GM12873 (cell line): ENCODE results near the gene AGL.

Experiments used
- TF ChIP-seq, protein P1 (sequence below): IDR thresholded peaks from 2 replicates; pipeline ENCODE4 v1.5.1; 2012; ENCODE audit warnings: low read depth, mild to moderate bottlenecking, moderate library complexity, low read length, control low read depth; ENCODE audit not compliant: insufficient read depth; ENCODE audit errors: missing control alignments

Gene AGL

DNA sequence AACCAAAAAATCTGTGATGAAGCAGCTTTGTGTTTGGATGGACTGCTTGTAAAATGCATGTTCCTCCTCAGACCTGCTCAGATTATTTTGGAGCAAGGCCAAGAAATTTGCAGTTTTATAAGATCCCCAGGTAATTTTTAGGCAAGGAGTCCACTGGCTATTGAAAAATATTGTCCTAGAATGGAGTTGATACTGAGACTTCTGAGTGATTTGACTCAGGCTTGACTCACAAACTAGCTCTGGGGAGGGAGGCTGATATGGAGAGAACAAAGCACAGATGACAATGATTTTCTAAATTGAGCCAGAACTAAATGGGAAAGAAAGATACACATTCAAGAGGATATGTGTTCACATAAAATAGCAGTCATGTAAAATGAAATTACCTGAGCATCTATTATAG lies 36.7 kb downstream of the AGL start:
- TF ChIP-seq, protein P1, sequence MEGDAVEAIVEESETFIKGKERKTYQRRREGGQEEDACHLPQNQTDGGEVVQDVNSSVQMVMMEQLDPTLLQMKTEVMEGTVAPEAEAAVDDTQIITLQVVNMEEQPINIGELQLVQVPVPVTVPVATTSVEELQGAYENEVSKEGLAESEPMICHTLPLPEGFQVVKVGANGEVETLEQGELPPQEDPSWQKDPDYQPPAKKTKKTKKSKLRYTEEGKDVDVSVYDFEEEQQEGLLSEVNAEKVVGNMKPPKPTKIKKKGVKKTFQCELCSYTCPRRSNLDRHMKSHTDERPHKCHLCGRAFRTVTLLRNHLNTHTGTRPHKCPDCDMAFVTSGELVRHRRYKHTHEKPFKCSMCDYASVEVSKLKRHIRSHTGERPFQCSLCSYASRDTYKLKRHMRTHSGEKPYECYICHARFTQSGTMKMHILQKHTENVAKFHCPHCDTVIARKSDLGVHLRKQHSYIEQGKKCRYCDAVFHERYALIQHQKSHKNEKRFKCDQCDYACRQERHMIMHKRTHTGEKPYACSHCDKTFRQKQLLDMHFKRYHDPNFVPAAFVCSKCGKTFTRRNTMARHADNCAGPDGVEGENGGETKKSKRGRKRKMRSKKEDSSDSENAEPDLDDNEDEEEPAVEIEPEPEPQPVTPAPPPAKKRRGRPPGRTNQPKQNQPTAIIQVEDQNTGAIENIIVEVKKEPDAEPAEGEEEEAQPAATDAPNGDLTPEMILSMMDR, result no peak

DNA sequence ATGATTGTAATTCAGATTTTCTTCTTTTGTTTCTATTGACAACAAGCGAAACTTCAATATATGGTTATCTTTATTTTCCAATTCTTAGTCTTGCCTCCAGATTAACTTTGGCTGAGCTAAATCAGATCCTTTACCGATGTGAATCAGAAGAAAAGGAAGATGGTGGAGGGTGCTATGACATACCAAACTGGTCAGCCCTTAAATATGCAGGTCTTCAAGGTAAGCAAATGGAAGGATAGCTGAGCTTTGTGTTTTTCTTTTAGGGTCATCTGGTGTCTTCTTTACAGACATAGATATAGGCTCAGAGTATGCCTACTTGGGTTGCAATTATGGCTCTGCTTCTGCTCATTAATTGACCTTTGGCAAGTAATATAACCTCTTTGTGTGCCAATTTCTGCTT lies 37.7 kb downstream of the AGL start:
- TF ChIP-seq, protein P1, result no peak

DNA sequence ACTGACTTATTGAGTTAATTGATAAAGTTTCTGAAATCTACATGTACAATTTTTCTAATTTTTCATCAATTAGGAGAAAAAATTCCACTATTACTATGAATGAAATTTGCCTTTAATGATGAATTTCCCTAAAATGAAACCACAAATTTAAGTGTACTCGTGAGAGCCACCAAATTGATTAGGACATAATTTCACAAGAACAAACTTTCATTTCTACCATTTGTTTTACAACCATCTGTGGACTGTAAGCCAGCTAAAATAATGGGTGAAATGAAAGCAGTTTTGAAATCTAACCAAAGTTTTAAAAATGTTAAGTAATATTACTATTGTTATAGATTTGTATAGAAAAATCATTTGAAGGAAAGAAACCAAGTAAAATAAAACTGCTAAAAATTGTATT lies 41.8 kb downstream of the AGL start:
- TF ChIP-seq, protein P1, result no peak

DNA sequence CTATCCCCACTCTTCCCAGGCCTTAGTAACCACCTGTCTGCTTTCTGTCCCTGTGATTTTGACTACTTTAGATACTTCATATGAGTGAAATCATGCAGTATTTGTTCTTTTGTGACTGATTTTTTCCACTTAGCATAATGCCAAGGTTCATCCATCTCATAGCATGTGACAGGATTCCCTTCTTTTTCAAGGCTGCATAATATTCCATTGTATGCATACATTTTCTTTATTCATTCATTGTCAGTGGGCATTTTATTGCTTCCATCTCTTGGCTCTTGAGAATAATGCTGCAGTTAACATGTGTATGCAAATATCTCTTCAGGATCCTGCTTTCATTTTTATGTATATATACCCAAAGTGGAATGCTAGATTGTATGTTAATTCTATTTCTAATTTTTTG lies 56.4 kb downstream of the AGL start:
- TF ChIP-seq, protein P1, result no peak

DNA sequence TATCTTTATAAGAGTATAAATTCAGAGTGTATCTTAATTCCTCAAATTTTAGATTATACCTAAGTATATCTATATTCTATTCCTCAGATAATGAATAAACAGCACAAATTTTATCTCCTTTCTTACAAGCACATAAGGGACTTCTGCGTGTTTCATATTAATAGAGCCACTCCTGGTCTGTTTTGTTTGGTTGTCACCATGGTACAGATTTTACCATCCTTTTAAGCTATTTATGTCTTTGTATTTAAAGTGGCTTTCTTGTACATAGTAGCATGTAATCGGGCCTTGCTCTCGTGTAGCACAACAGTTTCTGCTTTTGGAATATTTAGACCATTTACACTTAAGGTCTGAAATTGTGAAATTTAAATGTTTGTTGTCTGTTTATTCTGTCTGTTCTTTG lies 67.1 kb downstream of the AGL start:
- TF ChIP-seq, protein P1, result no peak

DNA sequence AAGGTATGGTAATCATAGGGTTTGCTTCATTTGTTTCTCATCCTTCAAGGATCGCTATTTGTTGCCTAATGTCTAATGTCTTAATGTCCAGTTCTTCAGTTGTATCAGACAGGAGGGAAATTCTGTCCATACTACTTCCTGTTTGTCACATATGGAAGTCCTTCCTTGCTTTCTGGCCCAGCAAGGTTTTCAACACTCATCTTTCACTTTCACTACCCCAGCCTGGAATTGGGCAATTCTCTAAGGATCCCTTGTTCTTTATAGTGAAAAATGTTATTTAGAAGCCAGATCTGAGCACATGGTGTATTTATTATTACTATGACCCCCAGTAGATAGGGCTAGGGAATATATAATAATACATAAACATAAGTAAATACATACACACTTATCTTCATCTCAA lies 69.1 kb downstream of the AGL start:
- TF ChIP-seq, protein P1, result no peak

DNA sequence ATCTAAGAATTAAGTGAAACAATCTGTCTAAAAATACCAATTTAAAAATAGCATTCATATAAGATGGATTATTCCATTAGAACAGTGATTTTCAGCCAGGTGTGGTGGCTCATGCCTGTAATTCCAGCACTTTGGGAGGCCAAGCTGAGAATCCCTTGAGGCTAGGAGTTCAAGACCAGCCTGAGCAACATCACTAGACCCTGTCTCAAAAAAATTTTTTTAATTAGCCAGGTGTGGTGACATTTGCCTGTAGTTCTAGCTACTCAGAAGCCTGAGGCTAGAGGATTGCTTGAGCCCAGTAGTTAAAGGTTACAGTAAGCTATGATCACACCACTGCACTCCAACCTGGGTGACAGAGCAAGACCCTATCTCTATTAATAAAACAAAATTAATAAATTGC lies 84.6 kb downstream of the AGL start:
- TF ChIP-seq, protein P1, result no peak
